Ureter (tissue), 1 donor: ENCODE results near the gene RAF1. TPM values are rescaled to one million over a fixed set of nuclear protein-coding genes. Genes with fewer than 3 reads are reported as not detected.
"Not testable (repeated sequence)": the region's sequence is repeated elsewhere in the genome, so short reads cannot be mapped to it uniquely, and the experiment has no call there.

ENCODE experiments used
- DNase-seq: peaks from one replicate; pipeline ENCODE4 v3.0.0-alpha.2; 2020; ENCODE audit warnings: low spot score
- total RNA-seq: library from RNA; stranded (reverse); gene quantifications from one replicate; pipeline ENCODE4 v1.2.4, GENCODE V29; 2023
- donor health status: DM: yes; HTN: yes; CAD: no.

The RAF1 gene
- total RNA-seq: 95.5 TPM

DNA sequence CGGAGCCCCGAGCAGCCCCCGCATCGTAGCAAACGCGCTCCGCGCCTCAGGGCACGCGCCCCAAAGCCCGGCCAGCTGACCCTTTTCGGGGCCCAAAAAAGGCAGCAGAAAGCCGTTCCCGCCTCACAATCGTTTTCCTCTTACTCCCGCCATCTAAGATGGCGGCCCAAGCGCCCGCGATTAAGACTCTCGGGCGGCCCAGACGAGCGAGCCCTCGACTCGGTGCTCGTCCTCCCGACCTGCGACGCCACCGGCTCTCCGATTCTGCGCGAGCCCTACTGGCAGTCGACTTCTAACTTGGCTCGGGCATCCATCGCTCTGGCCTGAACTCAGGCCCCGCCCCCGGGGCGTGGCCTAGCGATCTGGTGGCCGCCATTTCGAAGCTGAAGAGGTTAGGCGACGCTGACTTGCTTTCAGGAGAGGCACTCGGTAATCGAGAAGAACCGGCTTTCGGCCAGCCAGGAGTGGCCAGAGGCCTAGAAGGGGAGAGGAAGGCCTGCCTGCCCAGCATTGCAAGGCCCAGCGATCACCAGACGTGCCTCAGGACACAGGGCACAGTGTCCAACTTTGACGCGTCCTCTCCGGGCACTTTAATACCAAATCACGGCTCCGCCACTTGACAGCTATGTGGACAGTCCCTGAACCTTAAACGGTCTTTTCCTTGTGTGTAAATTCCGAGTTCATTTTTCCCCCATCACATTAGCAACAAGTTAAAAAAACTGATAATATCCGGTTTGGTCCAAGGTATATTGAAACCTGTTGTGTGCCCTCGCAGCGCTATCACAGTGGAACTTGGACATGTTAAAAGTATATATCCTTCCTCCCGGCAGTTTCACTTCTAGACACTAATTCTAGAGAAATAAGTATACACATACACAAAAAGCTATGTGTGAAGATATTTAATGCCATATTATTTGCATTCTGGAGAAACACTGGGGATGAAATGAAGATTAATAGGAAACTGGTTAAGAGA, at the start of gene RAF1:
RAF1 (minus strand) TSS at position 182 of the 973 bp plus-strand sequence. CDS start 45,396 bp downstream, outside the sequence.
- DNase-seq: peak; percentile 99

DNA sequence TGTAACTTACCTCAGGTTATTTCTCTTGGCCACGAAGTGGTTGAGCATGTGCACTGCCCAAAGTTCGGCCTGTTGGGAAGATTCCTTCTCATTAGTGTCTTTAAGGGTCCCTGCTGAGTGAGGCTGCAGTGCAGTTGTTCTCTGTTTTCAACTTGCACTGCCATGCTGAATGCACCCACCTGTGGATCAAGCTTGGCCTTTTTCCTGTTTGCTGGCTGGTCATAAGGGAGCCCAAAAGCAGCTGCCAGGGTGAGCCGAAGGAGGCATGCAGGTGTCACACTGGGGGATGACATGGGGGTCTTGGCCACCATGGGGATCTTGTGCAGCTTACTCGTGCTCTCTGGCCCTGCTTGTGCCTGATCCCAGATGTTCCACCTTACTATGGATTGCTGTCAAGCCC, 46.1 kb upstream of the RAF1 start:
- no peak for DNase-seq

DNA sequence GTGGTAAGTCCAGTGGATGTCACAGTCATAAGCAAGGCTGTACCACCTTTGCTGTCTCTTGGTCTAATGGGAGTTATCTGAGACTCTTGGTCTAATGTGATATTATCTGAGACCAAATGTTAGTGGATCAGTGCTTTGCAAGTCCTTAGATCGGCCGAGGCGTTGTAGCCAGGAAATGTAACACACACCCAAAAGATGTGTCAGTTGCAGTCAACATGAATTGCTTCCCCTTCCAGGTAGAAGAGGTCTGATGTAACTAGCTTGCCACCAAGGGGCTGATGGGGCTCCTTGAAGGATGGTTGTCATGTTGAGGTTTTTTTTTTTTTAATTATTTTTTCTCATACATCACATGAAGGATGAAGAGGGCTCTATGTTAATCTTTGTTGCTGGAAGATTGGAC, 45.4 kb upstream of the RAF1 start:
- DNase-seq: no peak

DNA sequence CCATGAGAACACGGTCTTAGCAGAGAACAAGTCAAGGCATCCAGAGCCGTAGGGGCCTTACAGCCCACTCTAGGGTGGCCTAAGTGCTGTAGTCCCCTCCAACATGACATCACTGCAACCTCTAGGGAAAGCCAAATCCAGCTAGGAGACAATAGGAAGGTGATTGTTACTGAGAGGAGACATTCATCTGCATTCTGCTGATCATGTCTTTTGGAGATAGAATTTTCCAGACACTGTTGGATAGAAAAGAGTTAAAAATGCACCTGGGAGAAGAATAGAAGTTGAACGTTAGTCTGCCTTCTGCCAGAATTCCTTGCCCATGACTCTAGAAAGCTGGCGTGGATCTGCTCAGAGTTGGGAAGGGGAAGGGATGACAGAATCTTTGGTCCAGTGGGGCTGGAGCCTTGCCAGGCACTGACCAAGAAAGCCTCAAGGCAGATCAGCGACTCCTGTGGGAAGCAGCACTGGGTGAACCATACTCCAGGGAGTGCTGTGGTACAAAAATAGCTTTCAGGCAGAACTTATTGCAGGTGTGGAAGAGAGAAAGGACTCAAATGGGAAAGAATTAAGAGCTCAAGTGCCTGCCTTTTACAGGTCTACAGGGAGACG, 44.8 kb upstream of the RAF1 start:
- DNase-seq: no peak

DNA sequence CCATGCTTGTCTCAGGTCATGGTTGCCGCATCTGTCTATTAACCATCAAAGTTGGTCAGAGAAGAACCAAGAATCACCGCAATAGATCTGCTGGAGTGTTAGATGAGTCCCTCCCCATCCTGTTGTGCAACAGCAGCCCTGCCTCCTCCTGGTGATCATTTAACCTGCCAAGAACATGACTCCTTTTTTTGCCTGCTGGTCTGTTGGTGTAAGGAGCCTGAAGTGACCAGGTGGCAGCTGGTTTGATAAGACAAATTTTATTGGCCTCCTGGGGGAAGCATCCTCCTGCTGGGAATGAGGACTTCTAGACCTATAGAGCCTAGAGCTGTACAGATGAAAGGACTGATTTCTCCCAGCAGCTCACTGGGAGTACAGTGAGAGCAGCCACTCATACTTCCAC, 43.5 kb upstream of the RAF1 start:
- no peak for DNase-seq

DNA sequence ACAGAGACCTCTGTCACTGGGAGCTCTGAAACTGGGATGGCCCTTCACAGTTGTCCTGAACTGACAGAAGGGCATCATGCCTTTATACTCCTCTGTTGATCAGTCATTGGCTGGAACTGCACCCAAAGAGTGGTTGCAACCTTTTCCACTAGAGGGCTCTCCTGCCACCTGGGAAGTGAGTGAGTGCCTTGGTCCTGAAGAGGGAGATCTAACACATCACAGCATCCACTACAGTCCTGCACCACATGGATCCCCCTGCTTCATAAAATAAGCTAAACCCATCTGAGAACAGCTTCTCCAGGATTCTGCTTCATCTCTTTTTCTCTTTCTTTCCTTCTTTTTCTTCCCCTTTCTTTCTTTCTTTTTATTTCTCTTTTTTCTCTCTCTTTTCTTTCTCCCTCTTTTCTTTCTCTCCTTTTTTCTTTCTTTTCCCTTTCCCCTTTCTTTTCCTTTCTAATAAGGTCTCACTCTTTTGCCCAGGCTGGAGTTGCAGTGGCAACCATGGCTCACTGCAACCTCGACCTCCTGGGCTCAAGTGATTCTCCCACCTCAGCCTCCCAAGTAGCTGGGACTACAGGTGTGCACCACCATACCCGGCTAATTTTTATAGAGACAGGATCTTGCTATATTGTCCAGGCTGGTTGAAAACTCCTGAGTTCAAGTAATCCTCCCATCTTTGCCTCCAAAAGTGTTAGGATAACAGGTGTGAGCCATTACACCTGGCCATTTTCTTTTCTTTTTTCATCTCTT, 42.8 kb upstream of the RAF1 start:
- peak; percentile 59 for DNase-seq

DNA sequence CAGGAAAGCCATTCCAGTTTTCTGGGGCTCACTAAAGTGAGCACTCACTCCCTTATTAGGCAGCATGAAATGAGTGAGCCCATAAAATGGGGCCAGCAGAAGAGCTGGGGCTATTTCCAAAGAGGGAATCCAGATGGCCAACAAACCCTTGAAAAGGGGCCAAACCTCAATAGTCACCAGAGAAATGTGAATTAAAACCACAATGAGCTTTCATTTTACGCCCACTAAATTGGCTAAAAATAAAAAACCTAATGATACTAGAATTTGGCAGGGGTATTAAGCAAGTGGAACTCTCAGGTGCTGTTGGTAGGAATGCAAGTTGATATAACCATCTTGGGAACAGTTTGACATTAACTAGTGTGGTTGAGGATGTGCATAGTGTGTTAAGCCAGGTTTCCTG, 42.1 kb upstream of the RAF1 start:
- DNase-seq: no peak

DNA sequence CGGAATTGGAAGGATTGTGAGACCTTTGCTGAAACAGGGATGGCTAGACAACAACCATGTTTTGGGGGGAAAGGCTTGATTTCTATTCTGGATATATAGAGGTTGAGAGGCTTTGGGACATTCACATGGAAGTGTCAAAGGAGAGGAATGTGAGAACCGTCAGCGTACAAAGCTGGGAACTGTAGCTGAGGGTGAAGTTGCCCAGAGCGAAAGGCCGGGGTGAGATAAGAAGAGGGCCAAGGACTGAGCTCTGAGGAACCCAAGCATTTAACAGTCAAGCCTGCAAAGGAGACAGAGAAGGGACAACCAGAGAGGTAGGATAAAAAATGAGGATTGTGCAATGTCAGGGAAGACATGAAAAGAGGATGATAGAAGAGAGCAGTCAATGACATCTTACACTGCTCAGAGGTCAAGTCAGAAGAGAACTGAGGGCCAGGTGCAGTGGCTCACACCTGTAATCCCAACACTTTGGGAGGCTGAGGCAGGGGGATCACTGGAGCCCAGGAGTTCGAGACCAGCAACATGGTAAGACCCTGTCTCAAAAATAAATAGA, 41.5 kb upstream of the RAF1 start:
- DNase-seq: no peak

DNA sequence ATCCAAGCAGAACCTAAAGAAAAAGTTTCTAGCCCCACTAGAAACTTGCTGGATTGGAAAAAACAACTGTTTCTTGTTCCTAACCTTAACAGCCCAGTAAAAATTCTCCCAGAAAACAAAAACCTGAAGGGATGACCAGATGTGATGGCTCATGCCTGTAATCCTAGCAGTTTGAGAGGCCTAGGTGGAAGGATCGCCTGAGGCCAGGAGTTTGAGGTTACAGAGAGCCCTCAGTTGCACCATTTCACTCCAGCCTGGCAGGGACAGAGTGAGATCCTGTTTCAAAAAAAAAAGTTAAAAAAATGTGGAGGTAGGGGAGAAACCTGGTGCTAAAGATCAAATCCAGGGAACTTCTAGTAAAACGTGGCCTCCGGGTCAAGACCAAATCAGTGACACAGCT, 38.6 kb upstream of the RAF1 start:
- no peak for DNase-seq

DNA sequence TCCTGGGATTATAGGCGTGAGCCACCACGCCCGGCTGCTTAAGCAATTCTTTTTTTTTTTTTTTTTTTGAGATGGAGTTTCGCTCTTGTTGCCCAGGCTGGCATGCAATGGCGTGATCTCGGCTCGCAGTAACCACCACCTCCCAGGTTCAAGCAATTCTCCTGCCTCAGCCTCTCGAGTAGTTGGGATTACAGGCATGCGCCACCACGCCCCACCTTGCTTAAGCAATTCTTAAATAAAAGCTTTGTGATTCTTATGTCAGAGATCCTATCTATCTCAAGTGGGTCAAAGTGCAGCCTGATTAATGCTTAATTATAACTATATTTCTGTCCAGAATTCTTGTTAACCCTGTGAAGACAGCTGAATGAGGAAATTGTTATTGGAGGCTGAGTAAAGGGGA, 37.7 kb upstream of the RAF1 start:
- not testable (repeated sequence) for DNase-seq

DNA sequence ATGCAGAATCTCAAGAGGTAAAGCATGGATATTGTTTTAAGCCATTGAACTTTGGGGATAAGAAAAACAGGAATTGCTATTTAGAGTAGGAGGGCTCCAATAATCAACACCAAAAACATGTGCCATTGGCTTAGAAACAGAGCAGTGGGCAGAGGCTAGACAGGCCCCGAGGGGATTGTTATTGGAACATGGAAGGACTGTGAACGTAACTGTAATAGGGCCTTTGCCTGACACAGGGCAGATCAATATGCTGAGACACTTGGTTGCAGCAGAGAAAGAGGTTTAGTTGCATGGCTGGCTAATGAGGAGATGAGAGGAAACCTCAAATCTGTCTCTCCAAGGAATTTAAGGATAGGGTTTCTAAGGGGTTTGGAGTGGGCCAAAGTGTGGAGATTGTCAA, 36.9 kb upstream of the RAF1 start:
- DNase-seq: no peak

DNA sequence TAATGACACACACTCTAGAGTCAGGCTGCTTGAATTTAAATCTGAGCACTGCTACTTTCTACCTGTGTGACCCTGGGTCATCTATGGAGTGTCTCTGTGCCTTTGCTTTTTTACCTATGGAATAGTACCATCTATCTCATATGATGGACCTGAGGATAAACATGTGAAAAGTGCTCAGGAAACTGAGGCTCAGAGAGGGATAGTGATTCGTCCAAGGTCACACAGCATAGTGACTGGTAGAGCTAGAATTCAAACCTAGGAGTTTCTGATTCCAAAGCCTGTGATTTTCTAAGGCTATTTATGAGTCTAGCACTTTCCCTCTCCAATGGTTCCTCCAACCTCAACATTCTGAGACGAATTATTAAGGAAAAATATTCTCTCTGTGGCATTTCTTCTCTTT, 32.0 kb upstream of the RAF1 start:
- DNase-seq: no peak

DNA sequence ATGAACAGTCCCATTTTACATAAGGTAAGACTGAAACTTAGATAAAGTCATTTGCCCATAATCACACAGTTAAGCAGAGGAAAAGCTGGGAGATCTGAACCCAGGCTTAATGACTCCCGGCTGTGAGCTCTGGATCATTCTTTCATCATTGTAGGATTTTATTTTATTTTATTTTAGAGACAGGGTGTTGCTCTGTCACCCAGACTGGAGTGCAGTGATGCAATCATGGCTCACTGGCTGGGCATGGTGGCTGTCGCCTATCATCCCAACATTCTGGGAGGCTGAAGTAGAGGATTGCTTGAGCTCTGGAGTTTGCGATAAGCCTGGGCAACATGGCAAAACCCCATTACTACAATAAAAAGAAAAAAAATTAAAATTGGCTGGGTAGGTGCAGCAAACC, 31.2 kb upstream of the RAF1 start:
- DNase-seq: no peak

DNA sequence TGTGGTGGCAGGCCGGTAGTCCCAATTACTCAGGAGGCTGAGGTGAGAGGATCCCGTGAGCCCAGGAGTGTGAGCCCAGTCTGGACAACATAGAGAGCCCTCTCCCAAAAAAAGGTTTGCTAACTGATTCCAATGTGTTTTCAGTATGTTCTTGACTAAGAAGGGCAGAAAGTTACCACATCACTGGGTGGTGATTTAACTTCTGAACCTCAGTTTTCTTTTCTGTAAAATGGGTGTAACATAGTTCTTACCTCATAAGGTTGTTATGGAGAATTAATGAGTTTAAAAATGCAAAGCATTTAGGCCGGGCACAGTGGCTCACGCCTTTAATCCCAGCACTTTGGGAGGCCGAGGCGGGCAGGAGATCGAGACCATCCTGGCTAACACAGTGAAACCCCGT, 28.5 kb upstream of the RAF1 start:
- no peak for DNase-seq

DNA sequence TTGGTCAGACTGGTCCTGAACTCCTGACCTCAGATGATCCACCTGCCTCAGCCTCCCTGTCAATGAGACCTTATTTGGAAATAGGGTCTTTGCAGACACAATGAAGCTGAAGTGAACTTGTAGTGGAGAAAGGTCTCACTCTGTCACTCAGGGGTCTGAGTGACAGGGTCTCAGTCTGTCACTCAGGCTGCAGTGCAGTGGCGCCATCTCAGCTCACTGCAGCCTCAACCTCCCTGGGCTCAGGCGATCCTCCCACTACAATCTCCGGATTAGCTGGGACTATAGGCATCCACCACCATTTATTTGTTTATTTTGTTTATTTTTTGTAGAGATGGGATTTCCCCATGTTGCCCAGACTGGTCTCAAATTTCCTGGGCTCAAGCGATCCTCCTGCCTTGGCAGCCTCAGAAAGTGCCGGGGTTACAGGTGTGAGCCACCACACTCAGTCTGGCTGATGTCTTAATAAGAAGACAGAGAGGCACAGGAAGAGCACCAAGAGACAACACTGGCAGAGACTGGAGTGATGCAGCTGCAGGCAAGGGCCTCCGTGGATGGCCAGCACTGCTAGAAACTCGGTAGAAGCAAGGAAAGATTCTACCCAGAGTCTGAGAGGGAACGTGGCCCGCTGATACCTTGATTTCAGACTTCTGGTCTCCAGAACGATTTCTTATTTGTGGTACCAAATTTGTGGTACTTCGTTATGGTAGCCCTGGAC, 26.2 kb upstream of the RAF1 start:
- no peak for DNase-seq

DNA sequence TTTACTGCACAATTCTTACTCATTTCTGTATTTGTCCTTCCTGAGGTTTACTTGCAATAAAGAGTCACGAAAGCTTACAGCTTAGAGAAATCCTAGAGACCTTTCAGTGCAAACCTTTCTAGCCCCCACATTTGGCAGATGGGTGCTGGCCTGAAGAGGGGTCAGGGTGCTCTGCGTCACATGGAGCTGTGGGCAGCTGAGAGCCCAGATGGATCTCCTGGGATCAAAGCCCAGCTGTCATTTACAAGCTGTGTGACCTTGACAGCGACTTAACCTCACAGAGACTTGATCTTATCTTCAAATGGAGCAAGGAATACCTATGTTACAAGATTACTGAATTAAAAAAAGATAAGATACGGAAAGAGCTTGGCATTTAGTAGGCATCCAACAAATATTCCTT, 24.0 kb upstream of the RAF1 start:
- DNase-seq: no peak

DNA sequence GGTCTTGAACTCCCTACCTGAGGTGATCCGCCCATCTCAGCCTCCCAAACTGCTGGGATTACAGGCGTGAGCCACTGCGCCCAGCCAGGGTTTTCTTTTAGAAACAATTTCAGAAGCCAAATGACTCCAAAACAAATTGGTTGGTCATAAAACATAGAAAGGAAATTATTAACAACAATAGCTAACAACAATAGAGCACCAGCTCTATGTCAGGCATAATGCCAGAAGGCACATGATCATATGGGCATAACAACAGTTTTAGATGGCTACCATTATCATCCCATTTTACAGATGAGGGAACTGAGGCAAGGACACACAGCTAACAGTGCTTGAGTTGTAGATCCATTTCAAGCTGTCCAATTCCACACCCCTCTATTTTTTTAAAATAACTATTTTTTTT, 22.2 kb upstream of the RAF1 start:
- no peak for DNase-seq

DNA sequence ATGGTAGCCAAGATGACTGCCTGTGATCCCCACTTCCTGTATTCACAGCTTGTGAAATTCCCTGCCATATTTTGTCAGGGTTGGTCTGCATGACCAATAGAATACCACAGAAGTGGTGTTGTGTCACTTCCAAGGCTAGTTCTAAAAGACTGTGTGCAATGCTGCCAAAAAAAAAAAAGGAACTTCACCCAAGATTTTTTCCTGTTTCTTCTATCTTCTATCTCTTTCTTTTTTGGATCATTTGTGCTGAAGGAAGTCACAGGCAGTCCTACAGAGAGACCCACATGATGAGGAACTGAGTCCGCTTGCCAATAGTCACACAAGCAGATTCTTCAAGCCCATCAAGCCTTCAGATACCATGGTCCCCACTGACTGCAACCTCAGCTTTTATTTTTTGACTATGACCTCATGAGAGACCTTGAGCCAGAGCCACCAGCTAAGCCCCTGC, 18.1 kb upstream of the RAF1 start:
- DNase-seq: no peak

DNA sequence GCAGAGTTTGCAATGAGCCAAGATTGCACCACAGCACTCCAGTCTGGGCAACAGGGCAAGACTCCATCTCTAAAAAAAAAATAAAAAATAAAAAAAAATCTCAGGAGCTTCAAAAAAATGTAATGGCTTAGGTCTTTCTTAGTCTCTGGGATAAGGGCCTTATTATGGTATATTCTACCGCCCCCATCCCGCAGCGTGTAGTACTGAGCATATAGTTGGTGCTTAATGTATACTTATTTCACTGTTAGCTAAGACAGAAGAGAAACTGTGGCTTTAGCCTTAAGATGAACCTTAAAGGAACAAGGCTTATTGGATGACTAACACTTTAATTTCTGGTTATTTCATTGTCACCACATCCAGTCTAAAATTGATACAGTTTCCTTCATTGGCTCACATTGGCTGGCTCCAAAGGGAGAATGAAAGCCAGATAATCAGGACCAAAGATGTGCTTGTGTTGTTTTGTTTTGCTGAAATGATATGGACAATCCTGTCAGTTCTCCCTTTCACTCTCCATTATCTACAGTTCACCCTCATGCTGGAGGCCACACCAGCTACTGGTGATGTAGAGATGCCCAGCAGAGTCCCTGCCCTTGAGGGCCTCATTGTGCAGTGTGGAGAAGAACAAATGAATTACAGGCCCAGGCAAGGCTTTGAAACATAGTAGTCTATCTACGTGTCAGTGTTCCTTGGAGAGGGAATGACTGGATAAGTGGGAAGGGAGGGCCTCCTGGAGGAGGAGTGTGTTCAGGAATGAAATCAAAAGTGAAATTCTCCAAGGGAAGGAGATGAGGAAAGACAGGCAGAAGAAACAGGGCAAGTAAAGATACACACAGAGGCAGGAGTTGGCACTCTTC, 17.4 kb upstream of the RAF1 start:
- no peak for DNase-seq

DNA sequence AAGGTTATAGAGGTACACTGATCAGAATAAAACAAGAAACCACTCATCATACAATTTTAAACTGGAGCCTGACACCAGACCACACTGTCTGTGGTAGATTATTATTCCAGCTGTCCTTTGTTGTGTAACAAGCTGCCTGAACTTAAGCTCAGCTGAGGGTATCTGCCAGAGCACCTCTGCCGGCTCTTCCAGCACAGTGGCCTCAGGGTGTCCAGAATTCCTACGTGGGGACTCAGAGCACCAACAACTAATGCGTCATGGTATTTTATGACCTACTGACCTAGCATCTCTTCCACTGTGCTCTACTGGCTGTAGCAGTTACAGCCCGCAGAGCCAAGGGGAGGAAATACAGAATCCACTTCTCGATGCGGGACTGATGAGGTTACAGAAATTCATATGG, 15.6 kb upstream of the RAF1 start:
- no peak for DNase-seq

DNA sequence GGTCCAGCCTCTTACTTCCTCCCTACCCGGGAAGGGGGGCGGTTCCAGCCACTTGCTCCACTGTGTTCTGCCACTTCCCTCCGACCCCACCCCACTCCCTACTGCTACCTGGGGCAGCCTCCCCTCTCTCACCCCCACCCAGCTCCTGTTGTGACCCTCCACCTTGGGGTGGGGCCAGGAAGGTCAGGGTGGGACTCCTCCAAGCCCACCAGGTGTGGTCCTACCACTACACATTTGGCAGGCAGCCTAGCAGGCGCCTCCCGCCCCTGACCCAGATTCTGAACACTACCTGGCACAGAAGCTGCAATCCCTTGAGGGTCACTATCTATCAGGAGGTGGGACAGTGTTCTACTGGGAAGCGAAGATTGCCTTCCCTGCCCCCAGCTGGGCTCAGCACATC, 13.7 kb upstream of the RAF1 start:
- no peak for DNase-seq
